H9 (cell line): ENCODE measurements around the gene MED15. TPM values are rescaled to one million over a fixed set of nuclear protein-coding genes. Genes with fewer than 3 reads are reported as not detected.

Source experiments
- DNase-seq: peaks from one replicate; pipeline ENCODE4 v3.0.0-alpha.2; 2017
- H2AFZ ChIP-seq: one replicate; pipeline ENCODE4 v1.6.1; 2013; ENCODE audit warnings: mild to moderate bottlenecking, low read length, control low read depth, moderate library complexity
- H2AK5ac ChIP-seq: 2 replicates; pipeline ENCODE4 v1.6.1; 2013; ENCODE audit warnings: low read length, control low read depth, mixed read lengths; ENCODE audit not compliant: insufficient read length
- H2BK120ac ChIP-seq: one replicate; pipeline ENCODE4 v1.6.1; 2013; ENCODE audit warnings: low read depth, mild to moderate bottlenecking, low read length, control low read depth, inconsistent platforms; ENCODE audit not compliant: poor library complexity, severe bottlenecking
- H2BK12ac ChIP-seq: 2 replicates; pipeline ENCODE4 v1.6.1; 2013; ENCODE audit warnings: low read length, control low read depth, mixed read lengths, low read depth; ENCODE audit not compliant: insufficient read length
- H2BK15ac ChIP-seq: 2 replicates; pipeline ENCODE4 v1.6.1; 2013; ENCODE audit warnings: low read depth, low read length, control low read depth
- H2BK20ac ChIP-seq: one replicate; pipeline ENCODE4 v1.6.1; 2013; ENCODE audit warnings: low read depth, mild to moderate bottlenecking, low read length, control low read depth, inconsistent platforms; ENCODE audit not compliant: poor library complexity, severe bottlenecking
- H2BK5ac ChIP-seq: 2 replicates; pipeline ENCODE4 v1.6.1; 2013; ENCODE audit warnings: low read length, control low read depth, mixed read lengths; ENCODE audit not compliant: insufficient read length
- H3K14ac ChIP-seq: 2 replicates; pipeline ENCODE4 v1.6.1; 2013; ENCODE audit warnings: low read length, control low read depth; ENCODE audit not compliant: insufficient read depth
- H3K18ac ChIP-seq: 2 replicates; pipeline ENCODE4 v1.6.1; 2013; ENCODE audit warnings: low read depth, mild to moderate bottlenecking, mixed read lengths, low read length, control low read depth; ENCODE audit not compliant: insufficient read length
- H3K23ac ChIP-seq: 2 replicates; pipeline ENCODE4 v1.6.1; 2013; ENCODE audit warnings: low read length, control low read depth, mixed read lengths, low read depth; ENCODE audit not compliant: insufficient read length
- H3K23me2 ChIP-seq: 2 replicates; pipeline ENCODE4 v1.6.1; 2013; ENCODE audit warnings: low read depth, mild to moderate bottlenecking, mixed read lengths, low read length, control low read depth; ENCODE audit not compliant: insufficient read length, poor library complexity, severe bottlenecking
- H3K27ac ChIP-seq: 2 replicates; pipeline ENCODE4 v1.5.1; 2013; ENCODE audit warnings: low read length, control low read depth, mixed read lengths, low read depth; ENCODE audit not compliant: insufficient read length
- H3K27me3 ChIP-seq: 2 replicates; pipeline ENCODE4 v1.6.1; 2013; ENCODE audit warnings: low read length, control low read depth, inconsistent platforms; ENCODE audit not compliant: insufficient read depth
- H3K4ac ChIP-seq: 2 replicates; pipeline ENCODE4 v1.6.1; 2013; ENCODE audit warnings: low read depth, mild to moderate bottlenecking, control low read depth, inconsistent platforms, low read length, moderate library complexity
- H3K4me1 ChIP-seq: 2 replicates; pipeline ENCODE4 v1.6.1; 2013; ENCODE audit warnings: low read length, control low read depth, inconsistent platforms; ENCODE audit not compliant: insufficient read depth
- H3K4me2 ChIP-seq: 2 replicates; pipeline ENCODE4 v1.6.1; 2013; ENCODE audit warnings: low read length, control low read depth, mixed read lengths; ENCODE audit not compliant: insufficient read length, insufficient read depth
- H3K56ac ChIP-seq: 2 replicates; pipeline ENCODE4 v1.6.1; 2013; ENCODE audit warnings: low read depth, mild to moderate bottlenecking, mixed read lengths, low read length, control low read depth; ENCODE audit not compliant: insufficient read length
- H3K79me1 ChIP-seq: 2 replicates; pipeline ENCODE4 v1.6.1; 2013; ENCODE audit warnings: low read depth, mild to moderate bottlenecking, moderate library complexity, low read length, control low read depth, inconsistent platforms; ENCODE audit not compliant: insufficient read depth, poor library complexity, severe bottlenecking
- H3K79me2 ChIP-seq: 2 replicates; pipeline ENCODE4 v1.6.1; 2013; ENCODE audit warnings: low read length, control low read depth, inconsistent platforms; ENCODE audit not compliant: insufficient read depth
- H3K9ac ChIP-seq: 2 replicates; pipeline ENCODE4 v1.6.1; 2013; ENCODE audit warnings: low read length, control low read depth, mixed read lengths; ENCODE audit not compliant: insufficient read length; ENCODE audit errors: extremely low read depth
- H3K9me3 ChIP-seq: one replicate; pipeline ENCODE4 v1.6.1; 2013; ENCODE audit warnings: low read depth, low read length, inconsistent platforms; ENCODE audit not compliant: control insufficient read depth
- H3T11ph ChIP-seq: one replicate; pipeline ENCODE4 v1.6.1; 2013; ENCODE audit warnings: mild to moderate bottlenecking, low read length, control low read depth, inconsistent platforms
- H4K20me1 ChIP-seq: one replicate; pipeline ENCODE4 v1.6.1; 2013; ENCODE audit not compliant: control insufficient read depth, insufficient read length, insufficient read depth
- H4K5ac ChIP-seq: 2 replicates; pipeline ENCODE4 v1.6.1; 2013; ENCODE audit warnings: low read depth, mild to moderate bottlenecking, mixed read lengths, low read length, control low read depth; ENCODE audit not compliant: insufficient read length
- H4K8ac ChIP-seq: replicated peaks from 2 replicates; pipeline ENCODE4 v1.6.1; 2013; ENCODE audit warnings: low read length, control low read depth, mixed read lengths, low read depth; ENCODE audit not compliant: insufficient read length
- H4K91ac ChIP-seq: 2 replicates; pipeline ENCODE4 v1.6.1; 2013; ENCODE audit warnings: low read depth, mild to moderate bottlenecking, moderate library complexity, mixed read lengths, low read length, control low read depth; ENCODE audit not compliant: insufficient read length
- H3K27ac Mint-ChIP-seq, 3 experiments: 2 replicates in 2 of 3; 3 replicates in 1 of 3; pipeline ENCODE4 v1.8.0; 2020 to 2021; ENCODE audit warnings: mixed read lengths in 3 of 3, mild to moderate bottlenecking in 1 of 3, moderate library complexity in 1 of 3
- H3K27me3 Mint-ChIP-seq: 2 replicates; pipeline ENCODE4 v1.8.0; 2021; ENCODE audit warnings: low read depth, mild to moderate bottlenecking, moderate library complexity, mixed read lengths
- H3K36me3 Mint-ChIP-seq, 3 experiments: 2 replicates in 2 of 3; 3 replicates in 1 of 3; pipeline ENCODE4 v1.8.0; 2020 to 2021; ENCODE audit warnings: low read depth in 3 of 3, mixed read lengths in 3 of 3; ENCODE audit not compliant: insufficient read depth in 1 of 3
- H3K4me1 Mint-ChIP-seq, 2 experiments: 2 replicates each; pipeline ENCODE4 v1.8.0; 2020; ENCODE audit warnings: mixed read lengths in 2 of 2
- H3K4me3 Mint-ChIP-seq, 2 experiments: 2 replicates in 1 of 2; 3 replicates in 1 of 2; pipeline ENCODE4 v1.8.0; 2020 to 2021; ENCODE audit warnings: mild to moderate bottlenecking in 2 of 2, mixed read lengths in 2 of 2, moderate library complexity in 1 of 2
- H3K9me3 Mint-ChIP-seq, 2 experiments: 2 replicates in 1 of 2; 3 replicates in 1 of 2; pipeline ENCODE4 v1.8.0; 2020; ENCODE audit warnings: mild to moderate bottlenecking in 2 of 2, mixed read lengths in 2 of 2, moderate library complexity in 1 of 2
- WGBS: extraction: QIAGEN DNeasy Blood & Tissue Kit; methylation state at CpG from one replicate; pipeline ENCODE4 v1.1.7; 2013; ENCODE audit warnings: missing lambda C conversion rate, low lambda C conversion rate, mixed read lengths; ENCODE audit not compliant: insufficient read length; ENCODE audit errors: extremely low coverage; 5-methylcytosine and 5-hydroxymethylcytosine counted together
- total RNA-seq: library from RNA; stranded (reverse); gene quantifications from 2 replicates; pipeline ENCODE4 v1.2.1, GENCODE V29; 2021
- TF ChIP-seq, protein P1 (sequence below): fragments of 200-600 bp; sonication (generic); conservative IDR thresholded peaks from 3 replicates; pipeline ENCODE4 v1.8.0; 2021; ENCODE audit warnings: antibody characterized with exemption, mild to moderate bottlenecking

MED15 gene
- total RNA-seq, 1 experiment from 2014 or later, result 47.4 TPM

DNA sequence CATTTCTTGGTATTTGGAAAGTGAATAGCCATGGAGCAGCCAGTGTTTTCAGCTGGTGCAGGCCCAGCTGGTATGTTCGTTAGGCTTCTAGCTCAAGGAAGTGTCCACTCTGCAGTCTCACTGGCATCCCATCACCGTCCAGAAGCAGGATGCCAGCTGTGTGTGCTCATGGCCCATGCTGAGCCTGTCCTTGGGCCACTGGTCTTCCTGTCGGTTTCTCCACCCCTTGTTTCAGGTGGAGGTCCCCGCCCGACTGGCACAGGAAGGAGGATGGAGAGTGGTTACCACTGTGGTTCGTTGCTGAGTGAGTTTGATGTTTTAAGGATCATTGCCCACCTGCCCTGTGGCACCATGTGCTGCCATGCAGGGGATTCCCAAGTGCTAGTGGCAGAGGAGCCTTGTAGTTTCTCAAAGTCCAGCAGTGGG lies 63.7 kb downstream of the MED15 start:
- Histone ChIP-seq H3K9ac (no peak overlapping the region), H2BK20ac (no peak overlapping the region), H3K79me2 (no peaks in the 10 kb centered on the region), H2BK5ac (no peak overlapping the region), H3K27me3 (no peaks in the 10 kb centered on the region), H4K8ac (no peak overlapping the region), H2BK12ac (no peak overlapping the region), H3K4ac (no peak overlapping the region), H4K5ac (no peak overlapping the region), H3K23ac (no peak overlapping the region), H3K9me3 (no peaks in the 10 kb centered on the region), H3T11ph (no peak overlapping the region), H3K56ac (no peak overlapping the region), H4K91ac (no peak overlapping the region), H2BK15ac (no peak overlapping the region), H2BK120ac (no peak overlapping the region), H3K79me1 (no peaks in the 10 kb centered on the region), H3K27ac (no peak overlapping the region), H3K4me2 (no peak overlapping the region), H3K18ac (no peak overlapping the region), H2AK5ac (no peak overlapping the region), H3K14ac (no peak overlapping the region), H4K20me1 (no peaks in the 10 kb centered on the region), H3K4me1 (no peaks in the 10 kb centered on the region), H2AFZ (no peak overlapping the region), H3K23me2 (no peaks in the 10 kb centered on the region)
- Mint-ChIP-seq H3K4me3 (no peak overlapping the region), H3K36me3 (peaks cover 36 to 86% (median 66%) of the 10 kb centered on the region in 3 experiments; a peak in 6 of 7 replicates), H3K4me1 (no peaks in the 10 kb centered on the region), H3K9me3 (no peaks in the 10 kb centered on the region), H3K27me3 (no peaks in the 10 kb centered on the region), H3K27ac (no peak overlapping the region)
- TF ChIP-seq, protein P1, sequence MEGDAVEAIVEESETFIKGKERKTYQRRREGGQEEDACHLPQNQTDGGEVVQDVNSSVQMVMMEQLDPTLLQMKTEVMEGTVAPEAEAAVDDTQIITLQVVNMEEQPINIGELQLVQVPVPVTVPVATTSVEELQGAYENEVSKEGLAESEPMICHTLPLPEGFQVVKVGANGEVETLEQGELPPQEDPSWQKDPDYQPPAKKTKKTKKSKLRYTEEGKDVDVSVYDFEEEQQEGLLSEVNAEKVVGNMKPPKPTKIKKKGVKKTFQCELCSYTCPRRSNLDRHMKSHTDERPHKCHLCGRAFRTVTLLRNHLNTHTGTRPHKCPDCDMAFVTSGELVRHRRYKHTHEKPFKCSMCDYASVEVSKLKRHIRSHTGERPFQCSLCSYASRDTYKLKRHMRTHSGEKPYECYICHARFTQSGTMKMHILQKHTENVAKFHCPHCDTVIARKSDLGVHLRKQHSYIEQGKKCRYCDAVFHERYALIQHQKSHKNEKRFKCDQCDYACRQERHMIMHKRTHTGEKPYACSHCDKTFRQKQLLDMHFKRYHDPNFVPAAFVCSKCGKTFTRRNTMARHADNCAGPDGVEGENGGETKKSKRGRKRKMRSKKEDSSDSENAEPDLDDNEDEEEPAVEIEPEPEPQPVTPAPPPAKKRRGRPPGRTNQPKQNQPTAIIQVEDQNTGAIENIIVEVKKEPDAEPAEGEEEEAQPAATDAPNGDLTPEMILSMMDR, result no peak
- DNase-seq, result no peak
- WGBS, result no CpG with 5 or more reads among the region's 6 CpGs
